Natural killer cell treated with Interleukin-12 subunit alpha and Interleukin-12 subunit beta and Interleukin-15 and Interleukin-18, amount 100 ng/mL, for 72 hours (primary cell): ENCODE results near the gene MEGF6. TPM values are rescaled to one million over a fixed set of nuclear protein-coding genes. Genes with fewer than 3 reads are reported as not detected.

Source experiments
- ATAC-seq, 2 donors: fragments of 150-1000 bp; cut with Tn5 transposase in 1 of 2; sonication (Bioruptor Pico), chemical (Tn5 transposase) in 1 of 2; 2 replicates each; pipeline ENCODE4 v1.10.0; 2021
- DNase-seq: peaks from one replicate; pipeline ENCODE4 v3.0.0; 2022; ENCODE audit warnings: low spot score
- H3K27ac Mint-ChIP-seq, 2 donors: 1 replicate in 1 of 2; 2 replicates in 1 of 2; pipeline ENCODE4 v1.8.0; 2022; ENCODE audit warnings: mixed read lengths in 2 of 2, mild to moderate bottlenecking in 1 of 2, moderate library complexity in 1 of 2
- H3K27me3 Mint-ChIP-seq, 2 donors: 1 replicate in 1 of 2; 2 replicates in 1 of 2; pipeline ENCODE4 v1.8.0; 2022; ENCODE audit warnings: mixed read lengths in 2 of 2
- H3K36me3 Mint-ChIP-seq: one replicate; pipeline ENCODE4 v1.8.0; 2022; ENCODE audit warnings: mixed read lengths
- H3K4me1 Mint-ChIP-seq, 2 donors: 1 replicate in 1 of 2; 2 replicates in 1 of 2; pipeline ENCODE4 v1.8.0; 2022; ENCODE audit warnings: low read depth in 2 of 2, mixed read lengths in 2 of 2, mild to moderate bottlenecking in 1 of 2
- H3K4me3 Mint-ChIP-seq: one replicate; pipeline ENCODE4 v1.8.0; 2022; ENCODE audit warnings: mixed read lengths
- H3K9me3 Mint-ChIP-seq: 2 replicates; pipeline ENCODE4 v1.8.0; 2022; ENCODE audit warnings: mixed read lengths
- total RNA-seq, 2 donors: library from RNA; stranded (reverse); gene quantifications; one replicate each; pipeline ENCODE4 v1.2.3, GENCODE V29; 2022

The MEGF6 gene
- total RNA-seq, 2 donors from 2014 or later, result 0.36 to 1.6 TPM

DNA sequence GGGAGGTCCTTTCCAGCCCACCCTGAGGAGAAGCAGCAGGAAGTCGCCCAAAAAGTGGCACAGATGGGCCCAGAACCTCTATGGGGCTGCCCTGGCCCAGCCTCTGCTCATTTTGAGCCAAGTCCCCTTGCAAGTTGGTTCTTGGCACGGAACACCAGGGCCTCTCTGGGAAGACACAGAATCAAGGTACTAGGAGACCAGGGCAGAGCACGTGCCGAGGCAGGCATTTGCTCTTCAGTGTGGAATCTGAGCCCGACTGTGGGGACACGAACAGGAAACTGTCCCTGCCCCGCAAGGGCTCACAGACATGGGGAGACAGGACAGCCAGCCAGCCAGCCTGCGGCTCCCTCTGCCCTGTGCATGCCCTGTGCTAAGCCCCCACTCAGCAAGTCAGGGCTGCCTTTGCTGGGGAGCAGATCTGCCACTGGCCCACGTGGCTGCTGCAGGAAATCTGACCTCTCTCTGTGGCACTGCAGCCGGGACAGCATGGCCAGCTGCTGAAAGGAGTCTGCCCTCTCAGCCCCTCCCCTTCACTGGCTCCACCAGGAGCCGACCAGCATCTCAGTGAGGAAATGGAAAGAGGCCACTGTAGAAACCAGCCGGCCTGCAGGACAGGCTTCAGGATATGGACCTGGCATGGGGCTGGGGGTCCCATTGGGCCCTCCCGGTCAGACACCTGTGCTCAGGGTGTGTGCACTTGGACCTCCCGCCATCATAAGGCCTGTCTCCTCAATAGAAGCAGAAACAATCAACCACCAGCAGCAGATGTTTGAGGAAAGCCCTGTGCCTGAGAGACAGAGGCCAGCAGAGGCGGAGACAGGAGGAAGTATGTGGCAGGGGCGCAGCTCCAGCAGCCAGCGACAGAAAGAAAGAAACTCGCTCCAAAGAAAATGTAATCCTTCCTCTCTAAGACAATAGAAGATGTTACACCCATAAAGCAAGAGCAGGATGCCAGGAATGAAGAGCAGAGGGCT, 153.1 kb downstream of the MEGF6 start:
- no peak for ATAC-seq
- peaks cover 0 to 2% of the 10 kb centered on the region in 2 donors for H3K4me1 Mint-ChIP-seq
- DNase-seq, result no peak
- H3K9me3 Mint-ChIP-seq, result no peaks in the 10 kb centered on the region
- H3K27ac Mint-ChIP-seq, result no peak overlapping the region
- H3K4me3 Mint-ChIP-seq, result no peak overlapping the region
- H3K36me3 Mint-ChIP-seq, result no peaks in the 10 kb centered on the region
- H3K27me3 Mint-ChIP-seq, result no peaks in the 10 kb centered on the region

DNA sequence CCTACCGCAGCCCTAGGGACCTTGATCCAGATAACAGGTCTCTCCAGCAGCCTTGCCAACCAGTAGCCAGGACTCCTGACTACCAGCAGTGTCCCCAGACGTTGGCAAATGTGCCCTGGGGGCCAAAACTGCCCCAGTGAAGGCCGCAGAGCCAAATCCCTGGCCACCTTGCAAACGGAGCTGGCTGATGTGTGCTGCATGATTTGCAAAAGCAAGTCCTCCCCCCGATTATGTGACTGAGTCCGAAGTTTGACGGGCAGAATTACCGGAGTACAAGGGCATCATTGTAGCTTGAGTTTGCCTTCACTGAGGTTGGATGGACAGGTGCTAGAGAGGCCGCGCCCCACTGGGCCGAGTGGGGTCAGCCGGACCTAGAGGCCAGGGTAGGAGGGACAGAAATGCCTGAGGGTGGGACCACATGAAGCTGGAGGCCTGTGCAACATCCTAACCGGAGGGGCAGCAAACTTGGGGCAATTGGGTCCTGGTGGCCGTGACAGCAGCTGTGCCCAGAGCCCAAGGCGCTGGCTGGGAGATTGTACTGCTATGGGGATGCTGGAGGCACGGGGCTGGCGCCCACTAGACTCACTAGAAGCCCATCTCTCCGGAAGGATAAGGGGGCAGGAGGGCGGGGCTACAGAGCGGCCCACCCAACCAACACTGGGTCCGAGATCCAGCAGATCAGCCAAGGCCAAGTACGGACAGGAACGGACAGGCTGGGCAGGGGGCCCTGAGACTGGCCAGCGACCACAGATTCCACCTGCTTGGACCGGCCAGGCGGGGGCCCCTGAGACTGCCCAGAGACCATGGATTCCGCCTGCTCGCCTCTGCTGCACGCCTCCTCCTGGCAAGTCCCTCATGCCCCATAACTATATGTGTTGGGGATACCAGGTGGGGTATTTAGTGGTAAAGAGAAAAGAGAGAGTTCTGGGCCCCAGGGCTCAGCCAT, 154.1 kb downstream of the MEGF6 start:
- Mint-ChIP-seq H3K27me3 (no peaks in the 10 kb centered on the region), H3K27ac (no peak overlapping the region), H3K9me3 (no peaks in the 10 kb centered on the region), H3K4me1 (peaks cover 0 to 2% of the 10 kb centered on the region in 2 donors), H3K36me3 (no peaks in the 10 kb centered on the region), H3K4me3 (no peak overlapping the region)
- ATAC-seq, result no peak
- DNase-seq, result no peak

DNA sequence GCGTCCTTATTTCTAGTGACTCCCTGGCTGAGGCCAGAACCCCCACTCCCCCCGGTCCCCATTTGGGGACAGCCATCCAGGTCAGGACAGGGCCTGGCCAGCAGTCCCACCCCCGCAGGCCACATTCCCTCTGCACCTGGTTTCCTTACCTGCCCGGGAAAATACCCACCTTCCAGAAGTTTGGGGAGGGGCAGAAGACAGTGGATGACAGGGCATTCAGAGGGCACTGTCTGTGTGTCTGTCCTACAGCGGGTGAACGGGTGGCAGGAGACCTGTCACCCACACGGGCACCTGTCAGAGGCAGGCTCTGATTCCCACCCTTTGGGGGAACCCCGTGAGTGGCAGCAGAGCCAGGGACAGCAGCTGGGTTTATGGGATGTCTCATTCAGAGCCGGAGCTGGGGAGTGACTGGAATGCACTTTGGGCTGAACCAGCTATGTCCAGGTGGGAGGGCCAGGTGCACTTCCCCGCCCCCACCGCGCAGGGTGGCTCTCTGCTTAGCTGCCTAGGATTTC, 154.8 kb downstream of the MEGF6 start:
- no peaks in the 10 kb centered on the region for H3K36me3 Mint-ChIP-seq
- H3K4me3 Mint-ChIP-seq, result no peak overlapping the region
- DNase-seq (no peak), ATAC-seq (no peak)
- H3K4me1 Mint-ChIP-seq, result peaks cover 0 to 2% of the 10 kb centered on the region in 2 donors
- H3K9me3 Mint-ChIP-seq, result no peaks in the 10 kb centered on the region
- H3K27ac Mint-ChIP-seq, result no peak overlapping the region
- H3K27me3 Mint-ChIP-seq, result no peaks in the 10 kb centered on the region

DNA sequence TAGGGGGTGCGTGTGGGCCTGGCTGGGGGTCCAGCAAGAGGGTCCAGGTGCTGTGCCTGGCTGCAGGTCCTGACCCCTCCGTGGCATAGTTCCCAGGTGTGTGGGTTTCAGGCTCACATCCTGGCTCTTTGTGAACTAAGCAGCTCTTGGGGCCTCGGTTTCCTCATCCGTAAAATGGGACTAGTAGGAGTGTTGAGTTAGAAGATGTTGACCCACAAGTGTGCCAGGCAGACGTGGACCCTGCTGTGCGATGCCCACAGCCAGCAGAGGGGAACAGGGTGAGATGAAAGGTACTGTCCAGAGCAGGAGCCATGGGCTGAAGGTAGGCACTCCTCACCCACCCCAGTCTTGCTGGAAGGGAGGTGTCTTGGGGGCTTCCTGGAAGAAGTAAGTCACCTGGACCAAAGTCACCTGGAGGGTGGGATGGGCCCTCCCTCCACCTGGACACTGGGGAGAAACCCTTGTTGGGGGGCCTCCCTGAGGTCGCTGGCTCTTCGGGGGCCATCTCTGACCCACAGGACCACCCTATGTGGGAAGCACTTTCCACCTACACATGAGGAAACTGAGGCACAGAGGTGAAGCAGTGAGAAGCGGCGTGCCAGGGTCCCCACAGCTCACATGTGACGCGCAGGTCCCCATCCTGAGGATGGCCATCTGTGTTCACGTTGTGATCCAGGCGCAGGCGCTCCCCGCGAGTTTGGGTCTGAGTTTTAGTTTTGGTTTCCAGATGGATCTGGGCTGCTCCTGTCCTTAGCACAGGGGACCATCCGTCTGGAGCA, 155.4 kb downstream of the MEGF6 start:
- Mint-ChIP-seq H3K4me1 (peaks cover 0 to 2% of the 10 kb centered on the region in 2 donors), H3K4me3 (no peak overlapping the region), H3K27me3 (no peaks in the 10 kb centered on the region), H3K27ac (no peak overlapping the region), H3K36me3 (no peaks in the 10 kb centered on the region), H3K9me3 (no peaks in the 10 kb centered on the region)
- ATAC-seq (no peak), DNase-seq (no peak)

DNA sequence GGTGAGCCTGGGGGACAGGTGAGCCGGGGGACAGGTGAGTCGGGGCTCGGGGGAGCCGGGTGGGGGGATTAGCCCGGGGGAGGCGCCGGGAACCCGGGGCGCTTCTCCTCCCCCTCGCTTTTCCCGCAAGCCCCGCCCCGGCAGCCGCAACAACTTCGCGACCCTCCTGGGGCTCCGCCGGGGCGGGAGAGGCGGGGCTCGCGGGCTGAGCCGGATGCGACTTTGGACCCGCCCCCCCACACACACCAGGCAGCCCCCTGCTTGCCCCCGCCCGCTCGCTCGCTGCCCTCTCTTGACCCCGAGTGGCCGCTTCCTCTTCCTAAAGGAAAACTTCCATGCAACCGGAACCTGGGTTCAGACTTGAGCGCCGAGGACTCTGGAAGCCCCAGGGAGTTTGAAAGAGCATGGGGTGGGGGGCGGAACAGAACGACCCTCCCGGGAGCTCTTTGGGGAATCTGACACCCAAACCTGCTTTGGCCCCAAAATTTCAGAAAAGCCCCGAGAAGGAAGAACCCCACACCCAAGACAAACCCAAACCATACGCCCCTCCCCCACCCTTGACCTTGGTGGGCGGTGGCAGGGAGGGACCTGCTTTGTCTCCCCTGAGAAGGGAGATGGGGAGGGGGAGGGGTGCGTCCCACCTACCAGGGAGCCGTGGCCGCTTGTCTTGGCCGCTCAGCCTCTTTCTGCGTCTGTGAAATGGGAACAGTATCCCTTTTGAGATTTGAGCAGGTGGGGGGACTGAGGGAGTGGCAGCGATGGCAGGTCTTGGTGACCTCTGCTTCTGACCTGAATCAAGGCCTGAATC, 156.3 kb downstream of the MEGF6 start:
- Mint-ChIP-seq H3K27me3 (peaks cover 3 to 6% of the 10 kb centered on the region in 2 donors), H3K36me3 (no peaks in the 10 kb centered on the region), H3K27ac (no peak overlapping the region), H3K4me1 (peaks cover 0 to 2% of the 10 kb centered on the region in 2 donors), H3K9me3 (no peaks in the 10 kb centered on the region), H3K4me3 (peak overlapping the region; percentile 56)
- DNase-seq (no peak), ATAC-seq (no peak)

DNA sequence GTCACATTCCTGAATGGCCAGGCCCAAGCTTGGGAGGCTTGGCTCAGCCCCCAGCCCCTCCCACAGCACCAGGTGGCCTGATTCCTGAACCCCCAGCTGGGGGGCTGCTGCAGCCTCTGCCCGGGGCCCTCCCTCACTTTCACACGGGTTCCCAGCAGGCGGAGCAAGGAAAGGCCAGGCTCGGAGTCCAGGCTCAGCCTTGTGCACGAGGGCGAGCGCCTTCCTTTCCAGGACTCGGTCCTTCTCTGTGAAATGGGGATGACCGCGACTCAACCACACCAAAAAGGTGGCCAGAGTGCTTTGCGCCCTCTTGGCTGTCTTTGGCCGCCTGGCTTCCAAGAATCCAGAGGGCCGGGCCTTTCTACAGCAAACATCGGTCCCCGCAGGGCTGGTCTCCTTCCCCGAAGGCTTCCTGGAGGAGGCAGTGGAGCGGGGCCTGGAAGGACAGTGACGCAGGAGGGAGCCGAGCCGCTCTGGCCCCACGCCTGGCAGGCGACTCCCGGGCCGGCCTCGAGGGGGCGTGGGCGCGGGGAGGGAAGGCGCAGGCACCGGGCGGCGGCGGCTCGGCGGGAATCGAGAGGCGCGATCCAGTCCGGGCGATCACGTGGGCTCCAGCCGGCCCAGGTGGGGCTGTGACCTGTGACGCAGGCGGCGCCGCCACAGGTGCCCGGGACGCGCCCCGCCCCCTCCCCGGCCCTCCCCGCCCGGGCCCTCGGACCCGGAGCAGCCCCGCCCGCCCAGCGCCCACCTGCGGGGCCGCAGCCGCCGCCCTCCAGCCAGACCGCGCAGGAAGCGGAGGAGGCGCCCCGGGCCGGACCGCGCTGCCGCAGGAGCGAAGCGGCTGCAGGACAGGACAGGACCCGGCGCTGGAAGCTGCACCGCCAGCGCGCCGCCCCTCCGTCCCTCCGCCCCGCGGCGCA, 157.2 kb downstream of the MEGF6 start, which contains the start of gene ARHGEF16:
Gene ARHGEF16 (plus strand): TSS at position 775 of the 920 bp plus-strand sequence. CDS start 8,420 bp downstream, outside the sequence.
- H3K27ac Mint-ChIP-seq, result no peak within 1 kb of the TSS
- no peaks in the 10 kb centered on the region for H3K9me3 Mint-ChIP-seq
- peaks cover 0 to 2% of the 10 kb centered on the region in 2 donors for H3K4me1 Mint-ChIP-seq
- H3K36me3 Mint-ChIP-seq, result no peaks in the 10 kb centered on the region
- peaks cover 7 to 15% of the 10 kb centered on the region in 2 donors for H3K27me3 Mint-ChIP-seq
- ATAC-seq (peak in 1 of 2 donors; percentile 22), DNase-seq (no peak)
- H3K4me3 Mint-ChIP-seq, result peak within 1 kb of the TSS; percentile 56

DNA sequence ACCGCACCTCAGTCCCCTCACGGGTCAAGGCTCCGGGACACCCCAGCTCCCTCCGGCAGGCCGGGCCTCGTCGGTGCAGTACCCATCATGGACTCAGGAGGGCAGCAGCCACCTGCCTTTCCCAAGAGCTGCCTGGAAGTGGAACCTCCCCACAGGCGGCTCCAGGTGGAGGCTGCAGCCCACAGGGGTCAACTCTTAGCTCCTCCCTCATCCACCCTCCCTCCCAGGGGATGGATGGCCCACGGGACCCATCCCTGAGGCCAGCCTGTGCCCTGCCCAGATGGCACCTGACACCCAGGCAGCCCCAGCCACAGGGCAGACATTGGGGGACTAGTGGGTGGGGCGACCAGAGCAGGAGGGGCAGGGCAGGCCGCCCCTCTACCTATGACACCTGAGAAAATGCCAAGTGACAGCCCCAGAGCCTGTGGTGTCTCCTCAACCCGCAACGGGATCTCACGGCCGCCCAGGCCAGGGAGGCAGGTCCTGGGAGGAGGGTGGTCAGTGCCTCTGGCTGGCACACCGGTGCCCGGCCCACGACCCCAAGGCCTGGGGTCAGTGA, 158.0 kb downstream of the MEGF6 start:
- Mint-ChIP-seq H3K4me3 (no peak overlapping the region), H3K36me3 (no peaks in the 10 kb centered on the region), H3K9me3 (no peaks in the 10 kb centered on the region), H3K27ac (no peak overlapping the region), H3K4me1 (peaks cover 0 to 2% of the 10 kb centered on the region in 2 donors), H3K27me3 (peaks cover 7 to 16% of the 10 kb centered on the region in 2 donors)
- ATAC-seq, result peak; percentile 62 to 81
- DNase-seq, result peak; percentile 77

DNA sequence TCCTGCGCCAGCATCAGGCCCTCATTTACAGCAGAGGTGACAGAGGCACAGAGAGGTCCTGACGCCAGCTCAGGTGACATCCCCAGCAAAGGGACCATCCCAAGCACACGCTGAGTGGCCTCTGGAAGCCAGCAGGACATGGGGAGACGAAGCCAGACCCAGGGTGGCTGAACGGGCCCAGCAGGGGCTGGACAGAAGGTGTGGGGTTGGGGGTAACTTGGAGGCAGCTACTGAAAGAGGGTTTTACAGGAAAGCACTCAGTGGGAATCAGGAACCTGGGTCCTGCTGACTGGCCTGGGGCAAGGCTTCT, 158.5 kb downstream of the MEGF6 start:
- Mint-ChIP-seq H3K4me1 (peaks cover 0 to 2% of the 10 kb centered on the region in 2 donors), H3K27ac (no peak overlapping the region), H3K4me3 (no peak overlapping the region), H3K36me3 (no peaks in the 10 kb centered on the region), H3K9me3 (no peaks in the 10 kb centered on the region), H3K27me3 (peaks cover 7 to 20% of the 10 kb centered on the region in 2 donors)
- DNase-seq (no peak), ATAC-seq (no peak)

DNA sequence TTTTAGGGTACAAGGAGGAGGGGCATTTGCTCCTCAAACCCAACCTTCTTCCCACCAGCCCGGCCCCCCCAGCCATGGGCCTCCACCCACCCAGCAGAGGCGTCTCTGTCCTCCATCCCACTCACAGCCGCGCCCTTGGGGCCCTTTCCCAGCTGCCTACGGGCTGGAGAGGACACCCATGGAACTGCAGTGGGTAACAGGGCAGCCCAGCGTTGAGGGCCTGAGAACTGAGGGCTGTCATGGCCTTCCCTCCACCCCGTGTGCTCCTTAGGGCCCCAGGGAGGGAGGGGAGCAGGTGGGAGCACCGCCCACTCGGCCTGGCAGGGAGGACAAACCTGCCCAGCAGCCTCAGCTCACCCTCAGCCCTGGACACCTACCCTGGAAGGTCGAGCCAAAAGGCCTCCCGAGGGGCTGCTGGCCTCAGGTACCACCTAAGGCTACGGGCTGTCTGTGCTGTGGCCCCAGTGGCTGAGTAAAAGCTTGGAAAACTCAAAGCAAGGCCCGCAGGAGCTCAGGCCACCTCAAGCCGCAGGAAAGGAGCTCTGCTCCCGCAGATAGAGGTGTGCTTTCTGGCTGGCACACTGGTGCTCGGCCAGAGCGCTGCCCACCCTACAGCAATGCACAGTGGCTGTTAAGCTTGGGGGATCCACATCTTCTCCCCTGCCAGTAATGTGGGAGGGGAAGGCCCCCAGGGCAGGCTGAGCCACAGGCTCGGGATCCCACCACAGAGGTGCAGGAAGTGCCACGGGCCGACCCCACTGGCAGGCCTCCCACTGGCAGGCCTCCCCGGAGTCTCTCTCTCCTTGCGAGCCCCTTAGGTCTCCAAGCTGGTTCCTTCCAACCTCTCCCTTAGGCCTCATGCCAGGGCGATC, 159.1 kb downstream of the MEGF6 start:
- ATAC-seq, result no peak
- Mint-ChIP-seq H3K9me3 (no peaks in the 10 kb centered on the region), H3K4me1 (peaks cover 0 to 2% of the 10 kb centered on the region in 2 donors), H3K36me3 (no peaks in the 10 kb centered on the region), H3K27me3 (peaks cover 7 to 26% of the 10 kb centered on the region in 2 donors), H3K4me3 (no peak overlapping the region), H3K27ac (no peak overlapping the region)
- no peak for DNase-seq

DNA sequence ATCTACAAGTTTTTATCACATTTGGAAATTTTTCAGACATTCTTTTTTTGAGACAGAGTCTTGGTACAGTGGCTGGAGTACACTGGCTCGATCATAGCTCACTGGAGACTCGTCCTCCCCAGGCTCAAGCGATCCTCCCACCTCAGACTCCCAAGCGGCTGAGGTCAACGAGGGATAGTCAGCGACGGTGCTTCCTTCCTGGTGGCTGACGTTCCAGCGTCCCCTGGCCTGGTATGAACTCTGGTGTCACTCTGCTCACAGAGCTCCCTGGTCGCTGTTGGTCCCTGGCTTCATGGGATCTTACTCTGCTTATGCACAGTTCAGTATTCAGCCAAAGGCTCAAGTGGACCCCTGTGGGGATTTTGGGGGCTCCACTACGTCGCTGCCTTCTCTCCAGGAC, 160.3 kb downstream of the MEGF6 start:
- peaks cover 0 to 2% of the 10 kb centered on the region in 2 donors for H3K4me1 Mint-ChIP-seq
- H3K4me3 Mint-ChIP-seq, result no peak overlapping the region
- no peak for DNase-seq
- no peaks in the 10 kb centered on the region for H3K36me3 Mint-ChIP-seq
- no peak for ATAC-seq
- H3K27me3 Mint-ChIP-seq, result peaks cover 7 to 30% of the 10 kb centered on the region in 2 donors
- H3K9me3 Mint-ChIP-seq, result no peaks in the 10 kb centered on the region
- H3K27ac Mint-ChIP-seq, result no peak overlapping the region
